Myocyte (in vitro differentiated cells): ENCODE measurements around the gene METTL8. TPM values are rescaled to one million over a fixed set of nuclear protein-coding genes. Genes with fewer than 3 reads are reported as not detected.

Experiments used
- total RNA-seq: library from RNA; depleted of rRNA; stranded (reverse); fragments of >200 nt; gene quantifications from 2 replicates; pipeline ENCODE4 v1.2.3, GENCODE V29; 2014

Gene METTL8
- total RNA-seq, 1 donor from 2014 or later = 34.0 TPM

Other genes starting within 250 kb of the METTL8 start
- gene DCAF17, start 236 bp upstream of the METTL8 start, total RNA-seq = 18.9 and 24.1 TPM in 2 replicates
- 163 and 175 TPM in 2 replicates for gene CYBRD1, start 88.5 kb upstream of the METTL8 start, total RNA-seq